NCI-H2227 treated with DMSO at 0.1 percent for 48 hours (cell line): ENCODE measurements around the gene ARHGAP26.

ENCODE experiments used
- DNase-seq: peaks from one replicate; lab custom pipeline; 2025; lab: John Stamatoyannopoulos, UW

ARHGAP26 gene

GRCh38 chr5:143143973-143144372, 373.8 kb downstream of the ARHGAP26 start:
- no peak for DNase-seq

- DNase-seq, result no peak
Measured at GRCh38 chr5:143145243-143146160, 375.3 kb downstream of the ARHGAP26 start.

GRCh38 chr5:143146161-143146560, 376.0 kb downstream of the ARHGAP26 start:
- no peak for DNase-seq

GRCh38 chr5:143147383-143147782, 377.2 kb downstream of the ARHGAP26 start:
- DNase-seq, result no peak

GRCh38 chr5:143147902-143148301, 377.7 kb downstream of the ARHGAP26 start:
- DNase-seq, result no peak

GRCh38 chr5:143148771-143149170, 378.6 kb downstream of the ARHGAP26 start:
- DNase-seq, result no peak

- no peak for DNase-seq
Measured at GRCh38 chr5:143149759-143150158, 379.6 kb downstream of the ARHGAP26 start.

GRCh38 chr5:143151056-143151700, 381.0 kb downstream of the ARHGAP26 start:
- DNase-seq, result no peak

- DNase-seq, result no peak
Measured at GRCh38 chr5:143152445-143152844, 382.3 kb downstream of the ARHGAP26 start.

- DNase-seq, result no peak
Measured at GRCh38 chr5:143153332-143154119, 383.3 kb downstream of the ARHGAP26 start.

GRCh38 chr5:143154510-143155370, 384.6 kb downstream of the ARHGAP26 start:
- no peak for DNase-seq

GRCh38 chr5:143155455-143155854, 385.3 kb downstream of the ARHGAP26 start:
- no peak for DNase-seq

GRCh38 chr5:143156086-143156485, 385.9 kb downstream of the ARHGAP26 start:
- no peak for DNase-seq

- no peak for DNase-seq
Measured at GRCh38 chr5:143156572-143156971, 386.4 kb downstream of the ARHGAP26 start.

- no peak for DNase-seq
Measured at GRCh38 chr5:143159031-143159430, 388.9 kb downstream of the ARHGAP26 start.

- DNase-seq, result no peak
Measured at GRCh38 chr5:143161885-143162540, 391.8 kb downstream of the ARHGAP26 start.

- no peak for DNase-seq
Measured at GRCh38 chr5:143162810-143163209, 392.6 kb downstream of the ARHGAP26 start.

- DNase-seq, result no peak
Measured at GRCh38 chr5:143164557-143164956, 394.4 kb downstream of the ARHGAP26 start.

- DNase-seq, result no peak
Measured at GRCh38 chr5:143165049-143165880, 395.1 kb downstream of the ARHGAP26 start.

- no peak for DNase-seq
Measured at GRCh38 chr5:143166090-143166489, 395.9 kb downstream of the ARHGAP26 start.
